Osteoblast (primary cell): Measurements from ENCODE around the gene NOS3. TPM values are rescaled to one million over a fixed set of nuclear protein-coding genes. Genes with fewer than 3 reads are reported as not detected.

ENCODE experiments used
- DNase-seq: peaks from one replicate; pipeline ENCODE4 v3.0.0; 2011; ENCODE audit warnings: low spot score, mixed read lengths; ENCODE audit not compliant: insufficient read length; ENCODE audit errors: missing footprints
- H2AFZ ChIP-seq: 2 replicates; pipeline ENCODE4 v1.6.0; 2011; ENCODE audit warnings: mild to moderate bottlenecking, low read length
- H3K27ac ChIP-seq: 2 replicates; pipeline ENCODE4 v1.5.1; 2011; ENCODE audit warnings: mild to moderate bottlenecking, low read depth, low read length, moderate library complexity
- H3K27me3 ChIP-seq: 2 replicates; pipeline ENCODE4 v1.6.0; 2012; ENCODE audit warnings: mild to moderate bottlenecking, control low read depth, inconsistent platforms, low read length, moderate library complexity; ENCODE audit not compliant: insufficient read depth
- H3K36me3 ChIP-seq: 2 replicates; pipeline ENCODE4 v1.5.1; 2011; ENCODE audit warnings: mild to moderate bottlenecking, low read length, control low read depth, moderate library complexity; ENCODE audit not compliant: insufficient read depth
- H3K4me1 ChIP-seq: 2 replicates; pipeline ENCODE4 v1.5.1; 2011; ENCODE audit warnings: mild to moderate bottlenecking, low read length, control low read depth, moderate library complexity; ENCODE audit not compliant: insufficient read depth
- H3K4me2 ChIP-seq: 2 replicates; pipeline ENCODE4 v1.6.0; 2011; ENCODE audit warnings: mild to moderate bottlenecking, low read length; ENCODE audit not compliant: insufficient read depth
- H3K4me3 ChIP-seq: fragments of 200-600 bp; sonication (generic); 3 replicates; pipeline ENCODE4 v1.5.1; 2012; ENCODE audit warnings: mild to moderate bottlenecking, low read length, inconsistent platforms; ENCODE audit not compliant: insufficient read depth
- H3K79me2 ChIP-seq: 2 replicates; pipeline ENCODE4 v1.6.0; 2012; ENCODE audit warnings: mild to moderate bottlenecking, low read length, control low read depth, inconsistent platforms; ENCODE audit not compliant: insufficient read depth
- H3K9me3 ChIP-seq: 2 replicates; pipeline ENCODE4 v1.5.1; 2011; ENCODE audit warnings: low read depth, low read length, control low read depth
- H4K20me1 ChIP-seq: 2 replicates; pipeline ENCODE4 v1.6.0; 2012; ENCODE audit warnings: mild to moderate bottlenecking, low read length, control low read depth; ENCODE audit not compliant: insufficient read depth
- total RNA-seq: library from RNA; depleted of rRNA; stranded (reverse); fragments of >200 nt; gene quantifications from 2 replicates; pipeline ENCODE4 v1.2.3, GENCODE V29; 2012
- TF ChIP-seq, protein P1 (sequence below): IDR thresholded peaks from 2 replicates; pipeline ENCODE4 v1.5.1; 2011; ENCODE audit warnings: mild to moderate bottlenecking, low read depth, low read length, moderate library complexity; ENCODE audit errors: extremely low read depth

Gene NOS3
- total RNA-seq, 1 donor, result not detected

DNA sequence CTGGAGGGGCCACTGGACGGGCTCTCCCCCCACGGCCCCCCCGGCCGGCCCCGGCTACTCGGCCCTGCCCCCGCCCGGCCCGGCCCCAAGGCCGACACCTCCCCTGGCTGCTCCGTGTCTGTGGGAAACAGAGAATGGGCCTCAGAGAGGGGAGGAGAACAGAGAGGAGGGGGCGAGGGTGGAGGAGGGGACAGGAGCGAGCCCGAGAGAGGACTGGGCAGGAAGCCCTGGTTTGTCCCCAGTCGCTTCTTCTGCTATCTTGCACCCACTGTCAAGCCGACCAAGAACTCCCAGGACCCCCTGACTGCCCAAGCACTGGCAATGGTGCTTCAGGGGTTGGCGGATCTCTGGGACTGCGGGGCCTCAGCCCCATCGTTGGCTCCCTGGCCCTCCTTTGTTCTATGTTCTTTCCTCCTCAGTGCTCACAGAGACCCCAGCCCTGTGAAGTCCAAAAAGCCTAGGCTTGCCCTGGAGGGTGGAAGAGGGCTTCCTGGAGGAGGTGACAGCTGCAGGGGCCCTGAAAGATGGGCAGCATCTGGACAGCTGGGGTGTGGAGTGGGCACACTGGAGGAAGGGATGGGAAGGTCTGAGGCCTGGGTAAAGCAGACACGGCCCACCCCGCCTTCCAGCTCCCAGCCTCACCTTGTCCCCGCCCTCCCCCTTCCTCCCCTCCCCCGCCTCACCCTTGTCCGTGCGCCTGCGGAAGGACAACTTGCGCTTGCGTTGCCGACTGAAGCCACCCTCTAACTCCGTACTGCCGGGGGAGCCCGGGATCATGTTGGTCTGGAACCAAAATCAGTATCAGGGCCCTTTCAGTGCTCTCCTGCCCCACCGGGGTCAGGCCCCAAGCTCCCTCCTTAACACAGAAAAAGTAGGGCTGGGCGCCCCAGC lies 42.8 kb upstream of the NOS3 start:
- Histone ChIP-seq H3K4me1 (no peaks in the 10 kb centered on the region), H3K4me2 (no peak overlapping the region)

DNA sequence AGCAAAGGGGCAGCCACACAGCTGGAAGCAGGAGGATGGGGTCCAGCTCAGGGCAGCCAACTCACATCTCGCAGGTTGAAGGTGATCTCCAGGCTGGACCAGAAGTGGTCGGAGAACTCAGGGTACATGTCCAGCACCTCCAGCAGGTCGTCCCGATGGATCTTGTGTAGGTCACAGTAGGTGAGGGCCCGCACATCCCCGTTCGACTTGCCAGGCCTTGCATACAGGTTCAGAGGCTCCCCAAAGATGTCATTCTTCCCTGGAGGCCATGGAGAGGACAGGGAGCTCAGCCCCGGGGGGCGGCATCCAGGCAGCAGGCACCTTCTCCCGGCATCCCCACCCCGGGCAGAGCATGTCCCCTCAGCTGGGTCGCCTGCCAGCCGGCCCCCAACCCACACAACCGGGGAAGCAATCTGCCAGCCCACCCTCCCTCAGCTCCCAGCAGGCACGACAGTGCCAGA lies 42.0 kb upstream of the NOS3 start:
- no peaks in the 10 kb centered on the region for H3K27me3 ChIP-seq
- H3K4me1 ChIP-seq, result no peaks in the 10 kb centered on the region
- H4K20me1 ChIP-seq, result peaks cover 2% of the 10 kb centered on the region
- H3K9me3 ChIP-seq, result no peaks in the 10 kb centered on the region
- H2AFZ ChIP-seq, result no peak overlapping the region
- H3K4me3 ChIP-seq, result no peak overlapping the region
- TF ChIP-seq, protein P1, sequence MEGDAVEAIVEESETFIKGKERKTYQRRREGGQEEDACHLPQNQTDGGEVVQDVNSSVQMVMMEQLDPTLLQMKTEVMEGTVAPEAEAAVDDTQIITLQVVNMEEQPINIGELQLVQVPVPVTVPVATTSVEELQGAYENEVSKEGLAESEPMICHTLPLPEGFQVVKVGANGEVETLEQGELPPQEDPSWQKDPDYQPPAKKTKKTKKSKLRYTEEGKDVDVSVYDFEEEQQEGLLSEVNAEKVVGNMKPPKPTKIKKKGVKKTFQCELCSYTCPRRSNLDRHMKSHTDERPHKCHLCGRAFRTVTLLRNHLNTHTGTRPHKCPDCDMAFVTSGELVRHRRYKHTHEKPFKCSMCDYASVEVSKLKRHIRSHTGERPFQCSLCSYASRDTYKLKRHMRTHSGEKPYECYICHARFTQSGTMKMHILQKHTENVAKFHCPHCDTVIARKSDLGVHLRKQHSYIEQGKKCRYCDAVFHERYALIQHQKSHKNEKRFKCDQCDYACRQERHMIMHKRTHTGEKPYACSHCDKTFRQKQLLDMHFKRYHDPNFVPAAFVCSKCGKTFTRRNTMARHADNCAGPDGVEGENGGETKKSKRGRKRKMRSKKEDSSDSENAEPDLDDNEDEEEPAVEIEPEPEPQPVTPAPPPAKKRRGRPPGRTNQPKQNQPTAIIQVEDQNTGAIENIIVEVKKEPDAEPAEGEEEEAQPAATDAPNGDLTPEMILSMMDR, result no peak
- H3K27ac ChIP-seq, result no peak overlapping the region
- no peaks in the 10 kb centered on the region for H3K79me2 ChIP-seq
- H3K4me2 ChIP-seq, result no peak overlapping the region
- no peaks in the 10 kb centered on the region for H3K36me3 ChIP-seq
- peak; percentile 76 for DNase-seq

More for the DNA sequence above, 42.8 kb upstream of the NOS3 start:
- Histone ChIP-seq H3K27me3 (no peaks in the 10 kb centered on the region), H3K9me3 (no peaks in the 10 kb centered on the region), H2AFZ (no peak overlapping the region), H3K27ac (no peak overlapping the region), H3K79me2 (no peaks in the 10 kb centered on the region), H3K4me3 (no peak overlapping the region), H4K20me1 (peaks cover 2% of the 10 kb centered on the region), H3K36me3 (no peaks in the 10 kb centered on the region)
- TF ChIP-seq, protein P1, result no peak
- DNase-seq, result peak; percentile 86

DNA sequence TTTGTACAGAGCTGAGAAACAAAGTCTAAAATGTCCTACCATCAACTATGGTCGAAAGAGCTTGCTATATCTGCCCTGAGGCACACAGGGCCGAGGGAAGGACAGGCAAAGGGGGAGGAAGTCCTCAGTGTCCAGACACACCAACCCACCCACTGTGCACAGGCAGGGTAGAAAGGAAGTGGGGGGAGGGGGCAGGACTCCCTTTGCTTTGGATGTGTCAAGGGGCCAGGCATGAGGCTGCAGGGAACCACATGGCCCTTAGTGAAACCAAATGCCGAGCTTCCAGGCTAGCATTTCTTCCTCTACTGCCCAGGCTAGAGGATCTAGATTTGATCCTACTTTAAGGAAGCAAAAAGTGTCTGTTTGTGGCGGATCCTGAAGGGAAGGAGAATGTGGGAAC lies 41.3 kb upstream of the NOS3 start:
- H3K4me2 ChIP-seq, result no peak overlapping the region
- TF ChIP-seq, protein P1, result no peak
- H3K27ac ChIP-seq, result no peak overlapping the region
- no peaks in the 10 kb centered on the region for H3K9me3 ChIP-seq
- no peak overlapping the region for H2AFZ ChIP-seq
- H3K79me2 ChIP-seq, result no peaks in the 10 kb centered on the region
- H3K27me3 ChIP-seq, result no peaks in the 10 kb centered on the region
- peak; percentile 88 for DNase-seq
- no peak overlapping the region for H3K4me3 ChIP-seq
- H3K4me1 ChIP-seq, result no peaks in the 10 kb centered on the region
- peaks cover 2% of the 10 kb centered on the region for H4K20me1 ChIP-seq
- no peaks in the 10 kb centered on the region for H3K36me3 ChIP-seq

DNA sequence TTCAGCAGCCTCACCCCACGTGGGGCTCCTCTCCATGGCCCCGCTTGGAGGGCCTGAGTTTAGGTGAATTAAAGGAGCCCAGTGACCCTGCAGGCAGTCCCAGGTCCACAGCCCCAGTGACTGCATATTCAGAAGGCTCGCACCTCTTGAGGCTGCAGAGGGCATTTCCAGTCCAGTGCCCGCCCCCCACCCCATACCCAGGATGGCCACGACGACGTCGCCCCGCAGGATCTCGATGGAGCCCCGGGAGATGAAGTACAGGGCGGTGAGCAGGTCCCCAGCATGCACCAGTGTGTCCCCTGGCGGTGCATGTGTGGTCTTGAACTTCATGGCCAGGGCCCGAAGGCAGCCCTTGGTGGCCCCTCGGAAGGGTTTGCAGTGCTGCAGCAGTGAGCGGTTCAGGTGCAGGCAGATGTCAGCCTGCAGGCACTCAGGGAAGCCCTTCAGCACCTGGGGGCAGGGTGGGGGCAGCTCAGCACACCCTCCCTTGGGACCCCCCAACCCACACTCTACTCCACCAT lies 40.8 kb upstream of the NOS3 start:
- Histone ChIP-seq H3K36me3 (no peaks in the 10 kb centered on the region), H4K20me1 (peaks cover 2% of the 10 kb centered on the region), H3K79me2 (no peaks in the 10 kb centered on the region), H3K4me2 (no peak overlapping the region), H3K4me1 (no peaks in the 10 kb centered on the region), H3K27ac (no peak overlapping the region), H3K9me3 (no peaks in the 10 kb centered on the region), H3K4me3 (no peak overlapping the region), H3K27me3 (no peaks in the 10 kb centered on the region), H2AFZ (no peak overlapping the region)
- TF ChIP-seq, protein P1, result no peak
- DNase-seq, result peak; percentile 91
